AG09319 (cell line): ENCODE data around the gene COL28A1.

ENCODE experiments used
- DNase-seq: peaks from one replicate; pipeline ENCODE4 v3.0.0-alpha.2; 2010; ENCODE audit warnings: low read depth; ENCODE audit errors: extremely low read depth
- TF ChIP-seq, protein P1 (sequence below): IDR thresholded peaks from 2 replicates; pipeline ENCODE4 v1.5.1; 2011; ENCODE audit warnings: low read depth, mild to moderate bottlenecking, inconsistent platforms, low read length, moderate library complexity

The COL28A1 gene

DNA sequence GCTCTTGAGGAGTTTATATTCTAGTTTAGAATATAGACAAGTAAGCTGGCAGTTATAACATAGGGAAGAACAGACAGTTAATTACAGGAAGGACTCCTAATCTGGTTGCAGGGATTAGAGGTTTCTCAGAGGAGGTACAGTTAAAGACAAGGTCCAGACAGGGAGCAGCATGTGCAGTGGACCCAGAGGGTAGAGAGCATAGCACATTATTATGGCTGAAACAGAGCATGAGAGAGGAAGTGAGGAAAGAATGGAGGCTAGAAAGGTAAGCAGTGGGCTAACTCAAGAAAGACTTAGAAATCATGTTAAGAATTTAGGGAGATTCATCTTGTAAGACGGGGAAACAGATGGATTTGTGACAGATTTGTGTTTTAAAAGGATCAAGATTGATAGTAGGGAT is 40.7 kb upstream of the COL28A1 start:
- TF ChIP-seq, protein P1, sequence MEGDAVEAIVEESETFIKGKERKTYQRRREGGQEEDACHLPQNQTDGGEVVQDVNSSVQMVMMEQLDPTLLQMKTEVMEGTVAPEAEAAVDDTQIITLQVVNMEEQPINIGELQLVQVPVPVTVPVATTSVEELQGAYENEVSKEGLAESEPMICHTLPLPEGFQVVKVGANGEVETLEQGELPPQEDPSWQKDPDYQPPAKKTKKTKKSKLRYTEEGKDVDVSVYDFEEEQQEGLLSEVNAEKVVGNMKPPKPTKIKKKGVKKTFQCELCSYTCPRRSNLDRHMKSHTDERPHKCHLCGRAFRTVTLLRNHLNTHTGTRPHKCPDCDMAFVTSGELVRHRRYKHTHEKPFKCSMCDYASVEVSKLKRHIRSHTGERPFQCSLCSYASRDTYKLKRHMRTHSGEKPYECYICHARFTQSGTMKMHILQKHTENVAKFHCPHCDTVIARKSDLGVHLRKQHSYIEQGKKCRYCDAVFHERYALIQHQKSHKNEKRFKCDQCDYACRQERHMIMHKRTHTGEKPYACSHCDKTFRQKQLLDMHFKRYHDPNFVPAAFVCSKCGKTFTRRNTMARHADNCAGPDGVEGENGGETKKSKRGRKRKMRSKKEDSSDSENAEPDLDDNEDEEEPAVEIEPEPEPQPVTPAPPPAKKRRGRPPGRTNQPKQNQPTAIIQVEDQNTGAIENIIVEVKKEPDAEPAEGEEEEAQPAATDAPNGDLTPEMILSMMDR, result no peak
- DNase-seq, result no peak

DNA sequence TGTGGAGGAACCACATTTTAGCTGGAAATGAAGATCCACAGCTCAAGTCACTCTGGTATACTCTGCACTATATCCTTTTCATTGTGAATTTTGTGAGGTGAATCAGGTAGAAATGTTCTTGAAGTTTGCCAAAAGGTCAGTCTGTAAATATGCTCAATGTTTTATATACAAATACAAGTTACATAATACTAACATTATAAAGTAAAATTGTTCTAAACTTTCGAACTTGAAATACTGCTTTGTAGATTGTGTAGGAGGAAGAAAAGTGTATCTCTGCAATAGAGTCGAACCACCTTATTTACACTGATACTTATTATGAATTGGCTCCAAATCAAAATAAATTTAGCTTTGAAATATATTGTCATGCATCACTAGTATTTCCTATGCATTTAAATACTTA is 38.0 kb upstream of the COL28A1 start:
- TF ChIP-seq, protein P1, result no peak
- DNase-seq, result no peak

DNA sequence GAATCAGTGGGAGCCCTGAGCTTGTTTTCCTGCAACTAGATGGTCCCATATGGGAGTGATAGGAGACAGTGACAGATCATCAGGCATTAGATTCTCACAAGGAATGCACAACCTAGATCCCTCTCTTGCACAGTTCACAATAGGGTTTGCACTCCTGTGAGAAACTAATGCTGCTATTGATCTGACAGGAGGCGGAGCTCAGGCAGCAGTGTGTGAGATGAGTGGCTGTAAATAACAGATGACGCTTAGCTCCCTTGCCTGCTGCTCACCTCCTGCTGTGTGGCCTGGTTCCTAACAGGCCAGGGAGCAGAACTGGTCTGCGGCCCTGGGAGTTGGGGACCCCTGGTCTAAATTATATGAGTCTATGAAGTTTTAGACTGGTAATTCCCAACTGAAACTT is 34.9 kb upstream of the COL28A1 start:
- DNase-seq, result no peak
- TF ChIP-seq, protein P1, result no peak

DNA sequence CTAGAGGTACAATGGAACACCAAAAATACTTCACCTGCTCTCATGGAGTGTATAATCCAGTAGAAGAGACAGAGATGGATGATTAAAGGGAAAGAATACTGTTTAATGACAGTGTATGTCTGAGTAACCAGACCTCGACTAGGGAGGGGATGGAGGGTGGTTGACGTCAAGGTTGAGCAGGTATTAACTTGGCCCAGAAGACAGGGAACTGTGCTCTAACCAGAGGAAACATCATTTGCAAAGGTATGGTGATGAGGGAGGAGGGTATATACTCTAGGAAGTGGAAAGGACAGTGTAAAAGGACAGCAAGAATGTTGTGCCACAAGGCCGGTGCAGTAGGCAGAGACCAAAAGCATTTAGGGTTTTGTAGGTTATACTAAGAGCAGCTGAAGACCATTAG is 33.9 kb upstream of the COL28A1 start:
- TF ChIP-seq, protein P1, result no peak
- DNase-seq, result no peak

DNA sequence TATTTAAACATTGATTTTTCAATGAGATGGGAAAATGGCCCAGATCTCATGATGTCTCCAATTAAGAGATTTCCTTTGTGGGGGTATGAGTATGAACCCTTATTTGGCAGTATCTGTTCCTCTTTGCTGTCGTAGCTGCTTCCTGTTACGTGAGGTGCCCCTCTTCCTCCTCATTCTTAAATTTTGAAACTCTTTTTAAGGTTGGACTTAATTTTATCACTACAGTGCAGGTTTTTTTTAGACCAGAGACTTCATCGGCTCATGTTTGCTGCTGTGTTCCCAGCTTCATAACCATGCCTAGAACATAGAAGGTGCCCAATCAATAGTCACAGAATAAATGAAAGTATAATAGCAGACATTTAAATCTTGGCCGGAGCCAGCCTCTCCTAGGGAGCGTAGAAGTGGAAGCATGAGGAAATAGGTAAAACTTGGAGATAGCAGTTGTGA is 33.4 kb upstream of the COL28A1 start:
- TF ChIP-seq, protein P1, result no peak
- no peak for DNase-seq

DNA sequence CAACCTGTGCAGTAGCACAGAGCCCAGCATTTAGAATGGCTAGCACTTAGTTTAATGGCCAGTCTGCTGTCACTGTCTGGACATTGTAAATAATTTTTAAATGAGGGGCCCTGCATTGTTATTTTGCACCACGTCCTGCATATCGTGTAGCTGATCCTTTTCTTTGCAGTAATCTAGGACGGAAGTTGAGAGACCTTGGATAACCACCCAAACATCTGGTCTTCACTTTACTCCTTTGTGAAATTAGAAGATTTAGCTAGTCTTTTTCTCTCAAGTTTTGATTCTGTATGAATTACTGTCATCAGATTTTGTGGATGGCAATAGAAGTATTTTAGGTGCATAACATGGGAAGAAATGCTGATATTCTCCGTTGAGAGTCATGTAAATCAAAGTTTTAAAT is 32.9 kb upstream of the COL28A1 start:
- TF ChIP-seq, protein P1, result no peak
- no peak for DNase-seq

DNA sequence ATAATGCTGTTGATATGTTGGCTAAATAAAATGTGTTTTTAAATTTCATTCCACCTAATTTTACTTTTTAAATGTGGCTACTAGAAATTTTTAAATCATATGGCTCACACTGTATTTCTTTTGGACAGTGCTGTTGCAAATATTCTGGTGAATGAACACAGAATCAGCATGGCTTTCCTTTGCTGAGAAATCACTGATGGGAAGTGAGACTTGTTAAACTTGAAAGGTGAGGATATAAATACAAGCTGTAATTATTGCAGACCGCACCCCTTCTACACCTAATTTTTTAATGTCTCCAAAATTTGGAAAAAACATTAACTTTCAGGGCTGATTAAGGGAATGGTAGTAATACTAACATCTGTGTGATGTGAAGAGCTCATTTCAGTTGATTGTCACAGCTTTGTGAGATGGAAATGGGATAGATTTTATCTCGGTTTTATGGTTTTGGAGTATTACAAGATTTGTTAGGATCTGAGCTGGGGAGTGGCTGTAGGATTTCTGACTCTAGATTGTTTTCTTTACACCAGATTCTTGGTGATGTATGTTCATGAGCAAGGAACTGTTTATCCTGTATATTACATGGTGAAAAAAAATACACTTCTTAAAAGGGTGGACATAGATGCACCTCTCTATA is 32.3 kb upstream of the COL28A1 start:
- DNase-seq, result no peak
- TF ChIP-seq, protein P1, result no peak
